SHP77 (cell line): ENCODE results near the gene ARL6IP6.

Source experiments
- DNase-seq, 2 experiments: peaks; one replicate each; lab custom pipeline; 2025; lab: John Stamatoyannopoulos, UW

Gene ARL6IP6

GRCh38 chr2:152718076-152718908, at the start of gene ARL6IP6:
Gene ARL6IP6 (plus strand): TSS chr2:152718620. CDS start chr2:152718625, 5 bp downstream.
- DNase-seq = peak; percentile 46 to 71

DNA sequence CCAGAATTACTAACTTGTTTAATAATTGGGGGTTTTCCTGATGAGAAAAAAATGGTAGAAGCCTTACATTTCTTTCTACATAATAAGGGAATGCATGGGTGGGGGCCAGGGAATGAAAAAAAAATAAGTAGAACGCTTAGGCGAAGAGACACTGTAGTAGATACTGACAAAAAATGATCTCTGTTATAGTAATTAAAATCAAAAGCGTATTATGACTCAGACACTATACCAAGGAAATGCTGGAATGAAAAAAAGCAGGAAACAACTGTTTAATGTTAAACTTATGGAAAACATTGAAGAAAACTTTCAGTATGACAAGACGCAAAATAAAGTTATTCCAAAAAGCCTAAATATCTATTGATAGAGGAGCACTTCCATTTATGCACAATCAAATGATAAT, 44.1 kb upstream of the ARL6IP6 start:
- no peak for DNase-seq

- no peak for DNase-seq
Observed at GRCh38 chr2:152676461-152676860, 42.0 kb upstream of the ARL6IP6 start.

GRCh38 chr2:152678808-152679207, 39.6 kb upstream of the ARL6IP6 start:
- no peak for DNase-seq

GRCh38 chr2:152682663-152683062, 35.8 kb upstream of the ARL6IP6 start:
- no peak for DNase-seq

GRCh38 chr2:152683400-152683799, 35.0 kb upstream of the ARL6IP6 start:
- no peak for DNase-seq

DNA sequence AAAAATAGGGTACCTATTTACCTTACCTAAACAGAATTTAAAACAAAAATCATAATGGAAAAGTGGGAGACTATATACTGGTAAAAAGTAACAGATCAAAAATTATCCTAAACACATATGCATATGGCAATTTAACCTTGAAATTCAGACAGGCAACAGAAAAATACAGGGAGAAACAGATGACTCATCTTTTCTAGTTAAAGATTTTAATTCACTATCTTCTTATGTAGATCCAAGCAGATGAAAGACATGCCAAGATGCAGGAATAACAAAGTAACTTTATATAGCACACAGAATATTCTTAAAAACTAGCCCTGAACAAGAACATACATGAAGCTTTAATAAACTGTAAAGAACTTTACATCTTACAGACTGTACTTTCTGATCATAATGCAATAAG, 32.1 kb upstream of the ARL6IP6 start:
- DNase-seq = no peak

DNA sequence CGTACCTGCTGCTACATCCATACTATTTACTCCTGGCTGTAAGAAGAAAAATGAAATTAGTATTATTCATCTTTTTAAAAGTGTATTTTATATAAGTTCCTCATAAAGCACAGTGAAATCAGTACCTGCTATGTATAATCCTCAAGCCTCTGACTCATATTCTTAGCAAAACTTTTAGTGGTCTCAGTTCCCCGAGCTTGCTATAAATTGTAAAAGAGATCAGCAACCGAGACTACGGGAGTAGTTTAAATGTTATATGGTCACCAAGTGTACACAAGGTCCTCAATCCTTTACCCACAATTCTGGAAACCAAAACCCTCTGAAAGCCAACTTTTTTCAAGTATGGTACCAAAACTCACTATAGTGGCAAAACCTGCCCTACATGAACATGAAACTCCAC, 25.4 kb upstream of the ARL6IP6 start:
- DNase-seq = no peak

DNA sequence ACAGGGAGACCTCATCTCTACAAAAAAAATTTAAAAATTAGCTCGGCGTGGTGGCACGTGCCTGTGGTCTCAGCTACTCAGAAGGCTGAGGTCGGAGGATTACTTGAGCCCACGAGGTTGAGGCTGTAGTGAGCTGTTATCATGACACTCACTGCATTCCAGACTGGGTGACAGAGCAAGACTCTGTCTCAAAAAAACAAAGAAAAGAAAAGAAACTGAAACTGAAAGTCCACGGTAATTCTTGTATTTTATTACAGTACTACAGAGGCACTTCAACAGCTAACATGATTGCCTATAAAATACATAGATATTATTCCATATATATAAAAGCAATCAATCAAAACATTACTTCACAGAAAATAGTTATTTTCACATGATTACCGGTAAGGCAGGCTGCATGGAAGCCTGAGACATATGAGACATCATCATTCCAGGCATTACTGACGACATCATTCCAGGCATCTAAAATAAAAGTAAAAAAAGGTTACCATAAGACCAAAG, 24.2 kb upstream of the ARL6IP6 start:
- DNase-seq = no peak

DNA sequence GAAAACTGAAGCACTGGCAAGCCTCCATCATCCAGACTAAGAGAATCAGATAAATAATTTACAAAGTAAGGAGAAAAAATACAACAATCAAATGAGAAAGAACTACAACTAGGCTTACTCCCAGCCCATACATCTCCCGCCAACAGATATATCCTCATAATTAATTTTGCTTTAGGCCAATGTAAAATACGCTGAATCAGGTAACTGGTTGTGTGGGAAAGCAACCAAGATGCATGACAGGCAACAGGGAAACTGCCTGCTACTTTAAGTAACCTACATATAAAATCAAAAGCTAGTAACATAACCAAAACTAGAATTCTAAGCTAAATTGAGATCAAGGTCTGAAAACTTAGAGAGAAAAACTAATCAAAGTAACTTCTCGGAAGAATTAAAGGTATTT, 22.7 kb upstream of the ARL6IP6 start:
- DNase-seq = no peak

DNA sequence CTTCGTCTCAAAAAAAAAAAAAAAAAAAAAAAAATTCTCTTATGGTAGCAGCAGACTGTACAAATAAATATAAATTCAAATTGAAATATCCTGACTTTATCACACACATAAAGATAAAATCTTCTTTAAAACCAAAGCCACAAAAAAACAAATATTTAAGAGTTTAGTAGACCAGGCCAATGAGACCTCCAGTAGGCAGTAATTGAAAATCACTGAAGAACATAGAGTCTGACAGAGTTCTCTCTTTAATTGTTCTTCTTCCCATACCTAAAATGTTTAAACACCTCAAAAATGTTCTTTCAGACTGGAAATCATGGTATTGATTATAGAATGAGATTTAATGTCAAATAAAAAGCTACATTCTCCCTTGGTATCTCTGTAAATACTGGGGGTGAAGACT, 21.9 kb upstream of the ARL6IP6 start:
- no peak for DNase-seq

GRCh38 chr2:152701198-152701597, 17.2 kb upstream of the ARL6IP6 start:
- DNase-seq = no peak

GRCh38 chr2:152706477-152707021, 11.9 kb upstream of the ARL6IP6 start:
- no peak for DNase-seq

DNA sequence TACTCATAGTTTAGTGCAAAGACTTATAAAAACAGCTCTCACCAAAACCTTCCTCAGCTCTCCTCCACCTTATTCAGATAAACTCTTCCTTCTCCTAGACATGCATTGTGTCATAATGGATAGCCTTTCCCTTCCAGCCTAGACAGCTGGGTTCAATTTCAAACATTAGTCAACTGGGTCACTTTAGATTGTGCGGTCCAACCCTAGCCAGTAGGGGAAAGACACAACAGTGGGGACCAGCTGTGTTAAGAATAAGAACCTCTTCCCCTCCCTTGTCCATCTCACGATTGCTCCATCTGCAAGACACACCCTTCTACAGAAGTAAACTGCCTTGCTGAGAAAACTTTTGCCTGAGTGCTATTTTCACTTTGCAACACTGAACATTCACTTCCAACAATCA, 9.7 kb upstream of the ARL6IP6 start:
- DNase-seq = no peak

- DNase-seq = no peak
Observed at GRCh38 chr2:152710713-152711112, 7.7 kb upstream of the ARL6IP6 start.

- DNase-seq = no peak
Observed at GRCh38 chr2:152715112-152715511, 3.3 kb upstream of the ARL6IP6 start.

DNA sequence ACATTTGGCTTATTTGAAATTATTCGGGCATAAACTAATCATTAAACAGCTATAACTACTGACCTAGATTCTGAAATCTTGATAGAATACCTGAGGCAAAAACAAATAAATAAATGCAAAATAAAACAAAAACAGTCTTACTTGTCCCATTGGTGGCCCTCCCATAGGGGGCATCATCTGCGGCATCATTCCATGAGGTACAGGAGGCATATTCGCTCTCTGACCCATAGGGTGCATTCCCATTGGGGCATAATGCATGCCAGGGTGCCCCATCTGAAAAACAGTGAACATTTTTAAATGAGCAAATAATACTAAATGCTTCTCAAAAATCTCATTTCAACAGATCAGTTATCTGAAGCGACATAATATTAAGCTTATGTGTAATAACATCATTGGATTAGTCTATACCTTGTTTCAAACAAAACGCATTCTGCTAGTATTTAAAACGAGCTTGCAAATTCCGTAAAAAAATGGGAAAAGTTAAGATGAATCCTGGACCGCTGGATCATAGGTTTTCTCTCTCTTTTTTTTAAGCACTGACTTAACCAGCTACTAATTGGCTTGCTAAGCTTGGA, 2.5 kb upstream of the ARL6IP6 start:
- no peak for DNase-seq

GRCh38 chr2:152716805-152717227, 1.6 kb upstream of the ARL6IP6 start:
- no peak for DNase-seq

DNA sequence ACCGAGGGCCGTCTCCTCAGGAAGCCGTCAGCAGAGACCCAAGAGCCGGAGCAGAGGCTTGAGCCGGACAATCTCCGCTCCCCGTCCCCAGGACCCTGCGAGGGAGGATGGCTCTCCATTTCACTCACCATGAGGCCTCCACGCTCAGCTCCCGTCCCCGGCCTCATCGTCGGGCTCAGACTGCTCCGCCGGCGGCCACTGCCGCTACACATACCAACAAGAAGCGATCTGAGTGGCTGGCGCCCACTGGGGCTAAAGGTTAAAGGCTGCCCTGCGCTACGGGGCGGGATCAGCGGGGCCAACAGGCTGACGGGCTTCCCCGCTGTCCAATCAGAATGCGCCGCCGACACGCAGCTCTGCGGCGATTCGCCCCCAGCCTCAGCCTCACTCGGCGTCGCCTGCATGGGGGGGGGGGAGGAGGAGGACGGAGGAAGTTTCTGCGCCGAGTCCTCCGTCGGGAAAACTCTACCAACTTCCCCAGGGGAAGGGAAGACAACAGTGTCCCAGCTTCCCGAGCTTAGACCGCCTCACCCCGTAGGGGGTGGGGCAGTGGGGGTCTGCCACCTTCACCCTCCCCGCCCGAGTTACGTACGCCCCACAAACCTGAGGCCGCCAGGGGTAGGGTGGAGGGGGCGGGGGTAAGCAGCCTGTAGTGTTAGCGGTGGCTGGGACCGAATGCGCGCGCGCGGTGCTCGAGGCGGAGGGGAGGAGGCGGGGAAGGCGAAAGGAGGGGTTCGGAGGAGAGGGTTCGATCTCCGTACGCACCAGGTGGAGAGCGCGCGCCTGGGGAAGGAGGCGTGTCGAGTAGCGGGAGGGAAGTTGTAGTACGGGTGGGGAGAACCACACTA, 968 bp upstream of the ARL6IP6 start, which contains the start of gene PRPF40A:
TSS of gene PRPF40A (minus strand) at position 234 of the 848 bp plus-strand sequence. CDS start at position 212, 22 bp downstream.
- DNase-seq = peak; percentile 88 to 91

GRCh38 chr2:152718909-152719645, 657 bp downstream of the ARL6IP6 start:
- DNase-seq = peak; percentile 24 to 62

- no peak for DNase-seq
Observed at GRCh38 chr2:152720794-152721193, 2.4 kb downstream of the ARL6IP6 start.
